ENCODE data around the gene IL12RB2. TPM values are rescaled to one million over a fixed set of nuclear protein-coding genes. Genes with fewer than 3 reads are reported as not detected.

The IL12RB2 gene
- total and polyA plus RNA-seq, 2 donors: 1.3 to 4.6 TPM

DNA sequence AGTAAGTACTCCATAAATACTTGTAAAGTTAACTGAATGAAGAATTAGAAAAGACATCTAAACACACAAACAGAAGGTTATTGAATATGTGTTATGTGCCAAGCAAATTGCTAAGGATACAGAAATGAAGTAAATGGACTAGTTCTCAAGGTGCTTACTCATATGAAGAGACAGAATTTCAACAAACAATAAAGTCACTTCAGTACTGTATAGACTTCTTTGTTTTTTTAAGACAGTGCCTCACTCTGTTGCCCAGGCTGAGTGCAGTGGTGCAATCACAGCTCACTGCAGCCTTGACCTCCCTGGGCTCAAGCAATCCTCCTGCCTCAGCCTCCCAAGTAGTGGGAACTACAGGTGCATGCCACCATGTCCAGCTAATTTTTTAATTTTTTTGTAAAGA lies 65.2 kb downstream of the IL12RB2 start:
- no peaks in the 10 kb centered on the region for H3K27me3 ChIP-seq (ENCODE audit: control insufficient read depth in 2 of 2, insufficient read depth in 1 of 2, low read length in 1 of 2)
- H3K36me3 ChIP-seq (ENCODE audit: control insufficient read depth in 2 of 2, insufficient read depth in 2 of 2, low read length in 1 of 2): no peaks in the 10 kb centered on the region
- no peak for DNase-seq (ENCODE audit: low read depth in 6 of 9, low spot score in 9 of 9)
- no peak overlapping the region for H3K4me3 ChIP-seq (ENCODE audit: low read length in 2 of 2)
- H3K4me1 ChIP-seq (ENCODE audit: control insufficient read depth in 2 of 2, insufficient read depth in 2 of 2, low read length in 2 of 2): no peaks in the 10 kb centered on the region
- H3K9me3 ChIP-seq (ENCODE audit: control insufficient read depth in 2 of 2, insufficient read depth in 1 of 2, low read length in 1 of 2): no peaks in the 10 kb centered on the region
- H3K27ac ChIP-seq (ENCODE audit: low read depth in 1 of 2, low read length in 1 of 2): no peak overlapping the region

- no peaks in the 10 kb centered on the region for H3K9me3 ChIP-seq (ENCODE audit: control insufficient read depth in 2 of 2, insufficient read depth in 1 of 2, low read length in 1 of 2)
- no peaks in the 10 kb centered on the region for H3K36me3 ChIP-seq (ENCODE audit: control insufficient read depth in 2 of 2, insufficient read depth in 2 of 2, low read length in 1 of 2)
- no peak overlapping the region for H3K4me3 ChIP-seq (ENCODE audit: low read length in 2 of 2)
- DNase-seq (ENCODE audit: low read depth in 6 of 9, low spot score in 9 of 9): no peak
- no peaks in the 10 kb centered on the region for H3K4me1 ChIP-seq (ENCODE audit: control insufficient read depth in 2 of 2, insufficient read depth in 2 of 2, low read length in 2 of 2)
- no peak overlapping the region for H3K27ac ChIP-seq (ENCODE audit: low read depth in 1 of 2, low read length in 1 of 2)
- no peaks in the 10 kb centered on the region for H3K27me3 ChIP-seq (ENCODE audit: control insufficient read depth in 2 of 2, insufficient read depth in 1 of 2, low read length in 1 of 2)
- 73% methylated on average over 3 of the region's 3 CpGs for WGBS
Measured at GRCh38 chr1:67376381-67376780, 68.7 kb downstream of the IL12RB2 start.

- no peaks in the 10 kb centered on the region for H3K36me3 ChIP-seq (ENCODE audit: control insufficient read depth in 2 of 2, insufficient read depth in 2 of 2, low read length in 1 of 2)
- WGBS: 93% methylated on average over 1 of the region's 1 CpG
- H3K4me3 ChIP-seq (ENCODE audit: low read length in 2 of 2): no peak overlapping the region
- no peak for DNase-seq (ENCODE audit: low read depth in 6 of 9, low spot score in 9 of 9)
- H3K27me3 ChIP-seq (ENCODE audit: control insufficient read depth in 2 of 2, insufficient read depth in 1 of 2, low read length in 1 of 2): no peaks in the 10 kb centered on the region
- no peaks in the 10 kb centered on the region for H3K9me3 ChIP-seq (ENCODE audit: control insufficient read depth in 2 of 2, insufficient read depth in 1 of 2, low read length in 1 of 2)
- H3K27ac ChIP-seq (ENCODE audit: low read depth in 1 of 2, low read length in 1 of 2): no peak overlapping the region
- H3K4me1 ChIP-seq (ENCODE audit: control insufficient read depth in 2 of 2, insufficient read depth in 2 of 2, low read length in 2 of 2): no peaks in the 10 kb centered on the region
Measured at GRCh38 chr1:67377253-67377652, 69.6 kb downstream of the IL12RB2 start.

DNA sequence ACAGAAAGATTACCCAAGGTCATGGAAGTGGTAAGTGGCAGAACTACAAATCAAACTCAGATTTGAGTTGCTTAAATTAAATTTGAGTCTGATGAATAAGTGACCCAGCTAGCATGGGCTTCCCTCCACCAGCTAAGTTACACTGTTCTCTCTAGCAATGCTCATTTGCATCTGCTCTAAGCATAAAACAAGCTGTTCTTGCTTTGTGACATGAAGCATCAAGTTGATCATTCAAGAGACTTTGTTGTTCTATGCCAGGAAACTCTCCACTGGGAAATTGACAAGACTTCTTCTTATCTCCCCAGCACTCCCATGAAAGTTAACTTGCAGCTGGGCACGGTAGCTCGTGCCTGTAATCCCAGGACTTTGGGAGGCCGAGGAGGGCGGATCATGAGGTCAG lies 73.5 kb downstream of the IL12RB2 start:
- Histone ChIP-seq H3K4me1 (ENCODE audit: control insufficient read depth in 2 of 2, insufficient read depth in 2 of 2, low read length in 2 of 2) (no peaks in the 10 kb centered on the region), H3K36me3 (ENCODE audit: control insufficient read depth in 2 of 2, insufficient read depth in 2 of 2, low read length in 1 of 2) (peaks cover 0 to 2% of the 10 kb centered on the region in 2 donors), H3K27me3 (ENCODE audit: control insufficient read depth in 2 of 2, insufficient read depth in 1 of 2, low read length in 1 of 2) (no peaks in the 10 kb centered on the region), H3K9me3 (ENCODE audit: control insufficient read depth in 2 of 2, insufficient read depth in 1 of 2, low read length in 1 of 2) (peaks cover 0 to 8% of the 10 kb centered on the region in 2 donors), H3K27ac (ENCODE audit: low read depth in 1 of 2, low read length in 1 of 2) (no peak overlapping the region), H3K4me3 (ENCODE audit: low read length in 2 of 2) (no peak overlapping the region)
- 96% methylated on average over 4 of the region's 4 CpGs for WGBS
- no peak for DNase-seq (ENCODE audit: low read depth in 6 of 9, low spot score in 9 of 9)

GRCh38 chr1:67382292-67382691 lies 74.6 kb downstream of the IL12RB2 start:
- no peak overlapping the region for H3K27ac ChIP-seq (ENCODE audit: low read depth in 1 of 2, low read length in 1 of 2)
- no peak for DNase-seq (ENCODE audit: low read depth in 6 of 9, low spot score in 9 of 9)
- H3K9me3 ChIP-seq (ENCODE audit: control insufficient read depth in 2 of 2, insufficient read depth in 1 of 2, low read length in 1 of 2): peaks cover 0 to 8% of the 10 kb centered on the region in 2 donors
- 97% methylated on average over 1 of the region's 1 CpG for WGBS
- no peak overlapping the region for H3K4me3 ChIP-seq (ENCODE audit: low read length in 2 of 2)
- peaks cover 0 to 2% of the 10 kb centered on the region in 2 donors for H3K36me3 ChIP-seq (ENCODE audit: control insufficient read depth in 2 of 2, insufficient read depth in 2 of 2, low read length in 1 of 2)
- H3K27me3 ChIP-seq (ENCODE audit: control insufficient read depth in 2 of 2, insufficient read depth in 1 of 2, low read length in 1 of 2): no peaks in the 10 kb centered on the region
- no peaks in the 10 kb centered on the region for H3K4me1 ChIP-seq (ENCODE audit: control insufficient read depth in 2 of 2, insufficient read depth in 2 of 2, low read length in 2 of 2)

GRCh38 chr1:67383999-67384638 lies 76.4 kb downstream of the IL12RB2 start:
- Histone ChIP-seq H3K9me3 (ENCODE audit: control insufficient read depth in 2 of 2, insufficient read depth in 1 of 2, low read length in 1 of 2) (peaks cover 0 to 8% of the 10 kb centered on the region in 2 donors), H3K4me1 (ENCODE audit: control insufficient read depth in 2 of 2, insufficient read depth in 2 of 2, low read length in 2 of 2) (no peaks in the 10 kb centered on the region), H3K27me3 (ENCODE audit: control insufficient read depth in 2 of 2, insufficient read depth in 1 of 2, low read length in 1 of 2) (no peaks in the 10 kb centered on the region), H3K36me3 (ENCODE audit: control insufficient read depth in 2 of 2, insufficient read depth in 2 of 2, low read length in 1 of 2) (peaks cover 0 to 2% of the 10 kb centered on the region in 2 donors), H3K4me3 (ENCODE audit: low read length in 2 of 2) (no peak overlapping the region), H3K27ac (ENCODE audit: low read depth in 1 of 2, low read length in 1 of 2) (no peak overlapping the region)
- 92% methylated on average over 2 of the region's 2 CpGs for WGBS
- no peak for DNase-seq (ENCODE audit: low read depth in 6 of 9, low spot score in 9 of 9)

DNA sequence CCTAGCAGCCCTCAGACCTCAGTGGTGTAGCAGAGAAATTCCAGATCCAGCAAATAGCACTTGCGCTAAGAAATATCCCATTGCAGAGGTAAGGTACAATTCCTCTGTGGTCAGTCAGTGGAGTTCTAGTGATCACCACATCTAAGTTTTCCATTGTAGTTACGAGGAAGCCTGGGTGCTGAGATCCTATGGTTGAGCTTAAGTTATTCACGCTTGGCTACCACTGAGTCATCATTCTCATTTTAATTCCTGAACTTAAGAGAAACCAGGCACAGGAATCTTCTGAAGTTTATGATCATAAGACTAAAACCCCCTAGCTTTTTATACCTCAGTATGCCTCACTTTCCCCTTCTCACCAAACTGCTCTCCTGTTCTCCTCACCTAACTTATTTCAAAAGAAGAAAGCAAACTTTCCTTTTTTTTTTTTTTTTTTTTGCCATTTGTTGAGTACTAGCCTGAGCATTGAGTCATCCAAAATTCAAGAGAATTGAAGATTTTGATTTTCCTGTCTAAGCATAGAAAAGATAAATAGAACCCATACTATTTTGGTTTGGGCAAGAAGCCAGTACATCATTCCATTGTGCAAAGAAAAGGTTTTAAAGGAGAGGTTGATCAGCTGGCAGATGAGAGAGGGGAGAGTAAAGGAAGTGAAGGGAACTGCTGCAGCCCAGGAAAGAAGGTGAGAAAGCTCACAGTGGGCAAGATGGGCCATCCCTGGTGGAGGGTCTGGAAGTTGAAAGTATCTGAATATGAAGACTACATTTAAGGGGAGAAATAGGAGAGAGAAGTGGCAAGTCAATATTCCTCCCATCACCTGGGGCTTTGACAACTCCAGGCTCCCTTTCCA lies 82.6 kb downstream of the IL12RB2 start:
- Histone ChIP-seq H3K27me3 (ENCODE audit: control insufficient read depth in 2 of 2, insufficient read depth in 1 of 2, low read length in 1 of 2) (no peaks in the 10 kb centered on the region), H3K36me3 (ENCODE audit: control insufficient read depth in 2 of 2, insufficient read depth in 2 of 2, low read length in 1 of 2) (peaks cover 3 to 7% of the 10 kb centered on the region in 2 donors), H3K4me3 (ENCODE audit: low read length in 2 of 2) (no peak overlapping the region), H3K9me3 (ENCODE audit: control insufficient read depth in 2 of 2, insufficient read depth in 1 of 2, low read length in 1 of 2) (no peaks in the 10 kb centered on the region), H3K27ac (ENCODE audit: low read depth in 1 of 2, low read length in 1 of 2) (no peak overlapping the region), H3K4me1 (ENCODE audit: control insufficient read depth in 2 of 2, insufficient read depth in 2 of 2, low read length in 2 of 2) (peaks cover 0 to 13% of the 10 kb centered on the region in 2 donors)
- WGBS: 96% methylated on average over 3 of the region's 3 CpGs
- DNase-seq (ENCODE audit: low read depth in 6 of 9, low spot score in 9 of 9): no peak

DNA sequence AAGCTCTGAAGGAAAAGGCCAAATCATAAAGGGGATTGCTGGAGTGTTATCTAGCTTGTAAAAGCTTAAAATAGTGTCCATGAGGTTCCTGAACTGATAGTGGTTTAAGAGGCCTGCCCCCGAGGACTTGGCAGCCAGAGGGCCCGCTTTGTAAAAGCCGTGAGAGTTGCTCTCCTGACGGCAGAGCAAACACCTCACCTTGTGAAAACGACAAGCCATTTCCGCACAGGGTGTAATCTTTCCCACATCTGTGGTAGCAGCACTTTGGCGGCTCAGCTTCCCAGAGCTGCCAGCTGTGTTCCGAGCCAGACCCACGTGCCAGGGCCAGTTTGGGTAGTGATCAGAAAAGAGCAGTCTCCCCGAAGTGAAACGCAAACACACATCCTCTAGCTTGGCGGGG lies 85.6 kb downstream of the IL12RB2 start:
- peak in 6 of 9 donors; percentile 9 to 44 (median 24) for DNase-seq (ENCODE audit: low read depth in 6 of 9, low spot score in 9 of 9)
- 88% methylated on average over 12 of the region's 12 CpGs for WGBS
- H3K4me3 ChIP-seq (ENCODE audit: low read length in 2 of 2): no peak overlapping the region
- H3K27me3 ChIP-seq (ENCODE audit: control insufficient read depth in 2 of 2, insufficient read depth in 1 of 2, low read length in 1 of 2): no peaks in the 10 kb centered on the region
- H3K4me1 ChIP-seq (ENCODE audit: control insufficient read depth in 2 of 2, insufficient read depth in 2 of 2, low read length in 2 of 2): peaks cover 0 to 13% of the 10 kb centered on the region in 2 donors
- H3K27ac ChIP-seq (ENCODE audit: low read depth in 1 of 2, low read length in 1 of 2): peak overlapping the region; percentile 40 to 68
- peaks cover 3 to 16% of the 10 kb centered on the region in 2 donors for H3K36me3 ChIP-seq (ENCODE audit: control insufficient read depth in 2 of 2, insufficient read depth in 2 of 2, low read length in 1 of 2)
- H3K9me3 ChIP-seq (ENCODE audit: control insufficient read depth in 2 of 2, insufficient read depth in 1 of 2, low read length in 1 of 2): no peaks in the 10 kb centered on the region

DNA sequence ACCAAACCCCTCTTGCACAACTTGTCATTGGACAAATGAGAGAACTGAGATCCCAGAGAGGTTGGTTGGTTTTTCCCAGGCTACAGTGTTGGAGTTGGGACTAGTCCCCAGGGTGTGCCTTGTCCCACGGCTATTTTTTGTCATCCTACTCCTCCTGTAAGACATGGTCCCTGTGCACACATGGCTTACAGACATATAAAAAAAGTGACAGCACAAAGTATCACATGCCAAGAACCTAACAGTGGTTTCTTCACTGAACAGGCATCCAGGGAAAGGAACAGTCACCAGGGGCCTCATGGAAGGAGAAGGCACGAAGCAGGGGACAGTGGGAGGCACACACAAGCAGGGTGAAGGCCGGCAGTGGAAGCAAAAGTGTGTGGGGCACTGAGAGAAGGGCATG lies 86.1 kb downstream of the IL12RB2 start:
- peaks cover 3 to 16% of the 10 kb centered on the region in 2 donors for H3K36me3 ChIP-seq (ENCODE audit: control insufficient read depth in 2 of 2, insufficient read depth in 2 of 2, low read length in 1 of 2)
- H3K27me3 ChIP-seq (ENCODE audit: control insufficient read depth in 2 of 2, insufficient read depth in 1 of 2, low read length in 1 of 2): no peaks in the 10 kb centered on the region
- no peak for DNase-seq (ENCODE audit: low read depth in 6 of 9, low spot score in 9 of 9)
- H3K27ac ChIP-seq (ENCODE audit: low read depth in 1 of 2, low read length in 1 of 2): peak overlapping the region in 1 of 2 donors; percentile 36
- H3K4me1 ChIP-seq (ENCODE audit: control insufficient read depth in 2 of 2, insufficient read depth in 2 of 2, low read length in 2 of 2): peaks cover 0 to 13% of the 10 kb centered on the region in 2 donors
- no peaks in the 10 kb centered on the region for H3K9me3 ChIP-seq (ENCODE audit: control insufficient read depth in 2 of 2, insufficient read depth in 1 of 2, low read length in 1 of 2)
- WGBS: 94% methylated on average over 3 of the region's 3 CpGs
- H3K4me3 ChIP-seq (ENCODE audit: low read length in 2 of 2): no peak overlapping the region
